HEK293T (cell line): Measurements from ENCODE around the gene LIX1L.
A peak's percentile ranks its signal among the peaks of the same experiment; 100 is the strongest.

Source experiments
- CTCF ChIA-PET: fragments of 350-600 bp; formaldehyde crosslinking; extraction: SDS; loops from one replicate; lab custom pipeline; 2021; ENCODE audit warnings: antibody characterized with exemption, inconsistent platforms; lab: Yijun Ruan, JAX
- POLR2A ChIA-PET: fragments of 350-600 bp; formaldehyde crosslinking; extraction: SDS; loops from one replicate; lab custom pipeline; 2020; ENCODE audit warnings: antibody characterized with exemption, inconsistent platforms; lab: Yijun Ruan, JAX
- DNase-seq: peaks from one replicate; pipeline ENCODE4 v3.0.0; 2012; ENCODE audit warnings: mixed read lengths; ENCODE audit errors: extremely low spot score
- ARNT ChIP-seq: fragments of 450-650 bp; IDR thresholded peaks from 2 replicates; pipeline ENCODE4 v1.6.1; 2017; ENCODE audit warnings: mild to moderate bottlenecking
- BHLHE40 ChIP-seq: fragments of 450-650 bp; IDR thresholded peaks from 2 replicates; pipeline ENCODE4 v1.6.1; 2016; ENCODE audit warnings: mild to moderate bottlenecking, moderate library complexity, borderline replicate concordance
- CTBP1 ChIP-seq: fragments of 450-650 bp; IDR thresholded peaks from 2 replicates; pipeline ENCODE4 v1.6.1; 2016; ENCODE audit warnings: borderline replicate concordance
- ELF4 ChIP-seq: fragments of 450-650 bp; IDR thresholded peaks from 2 replicates; pipeline ENCODE4 v1.6.1; 2017; ENCODE audit warnings: antibody characterized with exemption
- FOXA1 ChIP-seq: fragments of 450-650 bp; IDR thresholded peaks from 2 replicates; pipeline ENCODE4 v1.6.1; 2016; ENCODE audit warnings: mild to moderate bottlenecking
- FOXK2 ChIP-seq: fragments of 450-650 bp; IDR thresholded peaks from 2 replicates; pipeline ENCODE4 v1.6.1; 2016; ENCODE audit warnings: mild to moderate bottlenecking
- FOXM1 ChIP-seq: fragments of 450-650 bp; IDR thresholded peaks from 2 replicates; pipeline ENCODE4 v1.6.1; 2017; ENCODE audit warnings: mild to moderate bottlenecking, borderline replicate concordance
- HDGF ChIP-seq: fragments of 450-650 bp; IDR thresholded peaks from 2 replicates; pipeline ENCODE4 v1.6.1; 2017; ENCODE audit warnings: antibody characterized with exemption, borderline replicate concordance
- L3MBTL2 ChIP-seq: fragments of 450-650 bp; conservative IDR thresholded peaks from 2 replicates; pipeline ENCODE4 v1.6.1; 2016; ENCODE audit warnings: mild to moderate bottlenecking
- LEF1 ChIP-seq: fragments of 450-650 bp; IDR thresholded peaks from 2 replicates; pipeline ENCODE4 v1.6.1; 2017; ENCODE audit warnings: mild to moderate bottlenecking, borderline replicate concordance
- NFRKB ChIP-seq: fragments of 450-650 bp; IDR thresholded peaks from 2 replicates; pipeline ENCODE4 v1.6.1; 2016; ENCODE audit warnings: mild to moderate bottlenecking, moderate library complexity
- SP1 ChIP-seq: fragments of 450-650 bp; IDR thresholded peaks from 2 replicates; pipeline ENCODE4 v1.6.1; 2017
- SUZ12 ChIP-seq: fragments of 450-650 bp; IDR thresholded peaks from 2 replicates; pipeline ENCODE4 v1.6.1; 2016; ENCODE audit warnings: mild to moderate bottlenecking
- TARDBP ChIP-seq: fragments of 450-650 bp; IDR thresholded peaks from 2 replicates; pipeline ENCODE4 v1.6.1; 2016
- TF ChIP-seq, protein P1 (sequence below): fragments of 450-650 bp; IDR thresholded peaks from 2 replicates; pipeline ENCODE4 v1.6.1; 2016

LIX1L gene

DNA sequence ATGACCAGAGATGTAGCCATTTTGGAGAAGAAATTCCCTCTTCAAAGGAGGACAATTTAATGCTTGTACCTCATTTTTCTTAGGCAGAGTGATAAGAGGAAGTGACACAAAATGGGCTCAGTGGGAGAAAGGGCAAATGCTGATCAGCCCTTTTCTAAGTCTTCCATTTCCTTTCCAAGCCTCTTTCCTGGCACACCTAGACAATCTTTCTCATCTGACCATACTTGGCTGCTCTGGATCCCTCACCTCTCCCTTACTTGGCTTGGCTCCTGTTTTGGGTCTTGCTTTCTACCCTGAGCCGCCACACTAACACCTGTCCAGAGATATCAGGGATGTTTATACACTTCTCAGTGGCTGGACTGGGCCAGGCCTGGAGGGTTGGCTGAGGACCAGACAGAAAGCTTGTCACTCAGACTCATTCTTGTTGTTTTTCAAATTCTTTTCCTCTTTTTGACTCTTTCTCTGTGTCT, 25.4 kb upstream of the LIX1L start:
- ChIA-PET CTCF (interaction anchor here (1.5 to 1.7 kb wide), 2 partner anchors 23 to 24 kb away, joined by 3 to 6 read pairs; no protein-coding TSS in a partner anchor), POLR2A (interaction anchor here (0.5 to 8.7 kb wide), 4 partner anchors 7 to 20 kb away, joined by 3 to 115 read pairs (median 3); partner anchors contain the start of genes ANKRD34A and POLR3GL)
- TF ChIP-seq SP1 = no peak
- no peak for DNase-seq

DNA sequence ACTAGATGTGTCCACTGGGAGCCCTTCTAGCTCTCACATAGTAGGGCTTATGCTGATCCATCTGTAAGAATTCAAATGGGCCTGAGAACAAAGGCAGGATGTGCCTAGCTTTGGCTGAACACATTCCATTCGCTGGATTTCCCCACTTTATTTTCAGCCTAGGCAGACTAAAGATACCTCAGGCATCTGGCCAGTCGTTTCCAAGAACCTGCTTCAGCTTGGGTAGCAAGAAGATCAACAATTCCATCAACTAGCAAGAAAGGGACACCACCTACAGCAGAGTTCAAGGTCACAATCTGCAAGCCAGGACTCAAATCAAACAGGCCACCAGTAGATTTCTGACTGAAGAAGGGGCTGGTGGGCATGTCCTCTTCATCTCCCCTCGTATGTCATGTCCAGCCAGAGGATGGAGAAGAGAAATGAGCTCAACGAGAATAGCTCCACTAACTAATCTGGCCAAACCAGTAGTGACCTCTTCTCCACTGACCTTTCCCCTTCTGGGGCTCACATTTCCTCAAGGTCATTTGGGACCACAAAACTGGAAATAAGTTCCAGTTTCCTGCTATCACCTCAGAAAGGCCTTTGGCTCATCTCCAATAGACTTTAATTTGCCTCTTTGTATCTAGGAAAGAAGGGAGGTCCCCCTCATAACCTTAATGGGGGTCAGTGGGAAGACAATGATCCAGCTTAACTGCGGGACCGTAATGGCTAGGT, 24.4 kb upstream of the LIX1L start:
- ChIA-PET POLR2A (interaction anchor here (1.6 to 8.7 kb wide), 3 partner anchors 8 to 24 kb away, joined by 4 to 115 read pairs (median 54); partner anchors contain the start of genes LIX1L and TXNIP), CTCF (interaction anchor here (0.6 to 1.7 kb wide), 2 partner anchors 8 to 25 kb away, joined by 4 to 6 read pairs; no protein-coding TSS in a partner anchor)
- TF ChIP-seq ELF4 (no peak), FOXK2 (no peak), SUZ12 (no peak), ARNT (no peak), TARDBP (no peak), BHLHE40 (no peak), LEF1 (no peak), HDGF (no peak), FOXA1 (no peak)
- TF ChIP-seq, protein P1, sequence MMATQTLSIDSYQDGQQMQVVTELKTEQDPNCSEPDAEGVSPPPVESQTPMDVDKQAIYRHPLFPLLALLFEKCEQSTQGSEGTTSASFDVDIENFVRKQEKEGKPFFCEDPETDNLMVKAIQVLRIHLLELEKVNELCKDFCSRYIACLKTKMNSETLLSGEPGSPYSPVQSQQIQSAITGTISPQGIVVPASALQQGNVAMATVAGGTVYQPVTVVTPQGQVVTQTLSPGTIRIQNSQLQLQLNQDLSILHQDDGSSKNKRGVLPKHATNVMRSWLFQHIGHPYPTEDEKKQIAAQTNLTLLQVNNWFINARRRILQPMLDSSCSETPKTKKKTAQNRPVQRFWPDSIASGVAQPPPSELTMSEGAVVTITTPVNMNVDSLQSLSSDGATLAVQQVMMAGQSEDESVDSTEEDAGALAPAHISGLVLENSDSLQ = no peak
- DNase-seq = no peak

DNA sequence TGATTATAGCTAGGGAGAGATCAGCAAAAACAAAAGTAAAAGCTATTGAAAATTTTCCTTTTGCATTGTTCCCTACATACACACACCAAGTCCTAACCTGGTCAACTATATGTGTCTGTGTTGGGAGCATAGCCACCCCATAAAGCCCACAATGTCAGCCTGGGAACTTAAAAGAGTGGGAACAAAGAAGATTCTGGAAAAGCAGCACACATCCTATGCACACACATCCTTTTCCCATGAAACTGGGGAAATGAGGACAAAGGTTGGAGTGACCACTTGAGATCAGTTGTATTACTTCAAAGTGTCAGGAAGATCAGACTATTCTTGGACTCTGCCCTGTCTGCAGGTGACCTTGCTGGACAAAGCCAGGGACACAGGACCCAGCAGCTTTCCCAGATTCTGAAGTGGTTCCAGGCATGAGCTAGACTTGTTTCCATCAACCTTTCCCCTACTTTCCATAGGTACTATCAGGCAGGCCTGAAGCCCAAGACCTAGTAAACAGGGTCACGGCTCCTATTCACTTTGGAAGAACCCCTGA, 22.7 kb upstream of the LIX1L start:
- DNase-seq = no peak
- TF ChIP-seq NFRKB = no peak
- TF ChIP-seq FOXM1 = no peak
- no peak for TF ChIP-seq SP1
- no peak for TF ChIP-seq FOXK2
- no peak for TF ChIP-seq SUZ12
- no peak for TF ChIP-seq TARDBP
- TF ChIP-seq CTBP1 = no peak
- TF ChIP-seq, protein P1 = no peak
- no peak for TF ChIP-seq ELF4
- no peak for TF ChIP-seq HDGF
- TF ChIP-seq BHLHE40 = no peak
- TF ChIP-seq FOXA1 = no peak
- TF ChIP-seq L3MBTL2 = no peak
- no peak for TF ChIP-seq ARNT
- POLR2A ChIA-PET = interaction anchor here (0.8 to 8.7 kb wide), 8 partner anchors 10 to 71 kb away, joined by 3 to 115 read pairs (median 14); partner anchors contain the start of genes ANKRD34A, PEX11B, POLR3GL and RBM8A
- CTCF ChIA-PET = interaction anchor here (0.9 to 4.6 kb wide), 8 partner anchors 10 to 135 kb away, joined by 3 to 42 read pairs (median 6); partner anchors contain the start of genes LIX1L and NUDT17

DNA sequence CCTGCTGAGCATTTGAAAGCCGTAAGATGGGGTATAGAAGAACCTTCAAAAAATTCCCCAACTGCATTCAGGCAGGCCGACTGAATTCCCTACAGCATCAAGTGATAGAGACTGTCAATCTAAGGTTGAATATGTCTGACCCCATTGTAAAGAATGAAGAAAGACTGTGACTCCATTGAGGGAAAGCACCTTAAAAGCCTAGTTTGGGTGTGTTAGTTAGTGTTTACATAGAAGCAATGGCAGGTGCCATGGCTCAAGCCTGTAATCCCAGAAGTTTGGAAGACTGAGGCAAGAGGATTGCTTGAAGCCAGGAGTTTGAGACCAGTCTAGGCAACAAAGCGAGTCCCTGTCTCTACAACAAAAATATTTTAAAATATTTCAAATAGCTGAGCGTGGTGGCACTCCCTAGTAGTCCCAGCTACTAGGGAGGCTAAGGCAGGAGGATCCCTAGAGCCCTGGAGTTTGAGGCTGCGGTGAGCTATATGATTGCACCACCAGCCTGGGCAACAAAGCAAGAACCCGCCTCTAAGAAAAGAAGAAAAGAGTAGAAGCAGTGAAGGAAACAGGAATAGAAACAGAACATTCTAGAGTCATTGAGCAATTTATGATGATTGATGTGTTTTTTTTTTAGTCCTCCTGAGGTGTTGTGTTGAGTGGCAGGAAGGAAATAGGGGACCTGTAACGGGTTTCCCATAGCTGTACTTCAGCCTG, 22.1 kb upstream of the LIX1L start:
- ChIA-PET CTCF (interaction anchor here (0.9 to 4.6 kb wide), 13 partner anchors 11 to 134 kb away, joined by 3 to 42 read pairs (median 6); partner anchors contain the start of genes ANKRD34A, LIX1L, NUDT17 and POLR3GL), POLR2A (interaction anchor here (0.8 to 8.7 kb wide), 14 partner anchors 11 to 88 kb away, joined by 3 to 115 read pairs (median 4); partner anchors contain the start of genes ANKRD34A, PEX11B, POLR3GL and RBM8A)
- no peak for DNase-seq
- TF ChIP-seq FOXK2 (no peak), L3MBTL2 (peak; percentile 51)
- TF ChIP-seq, protein P1 = peak; percentile 78; the same call in 1 of the 2 replicates

DNA sequence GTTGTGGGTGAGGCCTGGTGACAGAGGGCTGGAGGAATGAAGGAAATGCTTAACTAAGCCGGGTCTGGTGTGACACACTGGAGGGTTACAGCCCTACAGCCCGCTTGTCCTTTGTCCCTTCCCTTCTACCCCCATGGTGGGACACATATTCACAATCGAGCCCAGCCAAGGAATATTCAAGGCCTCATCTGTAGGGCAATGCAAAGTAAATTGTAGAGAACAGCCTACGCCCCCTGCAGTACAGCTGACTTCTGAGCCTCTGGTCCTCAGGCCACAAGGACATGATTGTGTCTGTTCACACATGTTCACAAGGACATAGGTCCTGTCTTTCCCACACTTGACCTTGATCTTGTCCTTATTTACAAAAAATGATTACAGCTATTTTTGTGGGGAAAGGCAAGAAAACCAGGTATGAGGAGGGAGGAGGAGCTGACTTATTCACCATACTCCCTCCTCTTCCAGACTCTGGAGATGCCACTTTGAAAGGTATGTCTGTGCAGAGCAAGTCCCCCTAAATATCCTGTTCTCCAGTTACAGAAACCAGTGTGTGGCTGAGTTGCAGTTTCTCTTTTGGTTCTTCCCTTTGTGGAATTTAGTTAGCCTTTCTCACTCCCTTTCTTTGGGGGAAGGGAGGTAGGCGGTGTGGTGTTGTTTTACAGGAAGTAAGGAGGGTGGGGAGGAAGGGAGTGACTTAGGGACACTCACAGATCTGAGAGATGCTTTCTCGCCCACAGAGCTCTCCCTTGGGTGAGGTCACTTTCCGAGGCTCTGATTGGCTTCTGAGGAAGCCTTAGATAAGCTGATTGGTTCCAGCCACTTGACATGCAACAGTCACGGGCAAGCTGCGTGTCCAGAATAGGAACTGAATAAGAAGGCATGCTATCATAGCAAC, 21.3 kb upstream of the LIX1L start:
- peak; percentile 90 for DNase-seq
- ChIA-PET POLR2A (interaction anchor here (0.8 to 8.7 kb wide), 15 partner anchors 11 to 87 kb away, joined by 3 to 115 read pairs (median 4); partner anchors contain the start of genes ANKRD34A, PEX11B, POLR3GL and RBM8A), CTCF (interaction anchor here (0.9 to 4.6 kb wide), 15 partner anchors 8 to 133 kb away, joined by 3 to 42 read pairs (median 6); partner anchors contain the start of genes ANKRD34A, LIX1L, NUDT17 and POLR3GL)
- TF ChIP-seq ELF4 = peak; percentile 20; the same call in 1 of the 2 replicates
- no peak for TF ChIP-seq TARDBP
- TF ChIP-seq HDGF = 0 out of 2 replicates have a peak, but pooled peaks have one; percentile 22
- TF ChIP-seq, protein P1 = peak; percentile 61
